Urothelium cell line (cell line): Measurements from ENCODE around the gene CYB561.
A peak's percentile ranks its signal among the peaks of the same experiment; 100 is the strongest.

Source experiments
- DNase-seq: peaks from one replicate; pipeline ENCODE4 v3.0.0; 2011; ENCODE audit warnings: low spot score, mixed read lengths
- FAIRE-seq: peaks from 2 replicates; lab custom pipeline; 2011; peaks lifted over from hg19 to GRCh38; lab: Jason Lieb, UNC

Gene CYB561

GRCh38 chr17:63418540-63418939, 27.6 kb downstream of the CYB561 start:
- DNase-seq (no peak), FAIRE-seq (no peak)

DNA sequence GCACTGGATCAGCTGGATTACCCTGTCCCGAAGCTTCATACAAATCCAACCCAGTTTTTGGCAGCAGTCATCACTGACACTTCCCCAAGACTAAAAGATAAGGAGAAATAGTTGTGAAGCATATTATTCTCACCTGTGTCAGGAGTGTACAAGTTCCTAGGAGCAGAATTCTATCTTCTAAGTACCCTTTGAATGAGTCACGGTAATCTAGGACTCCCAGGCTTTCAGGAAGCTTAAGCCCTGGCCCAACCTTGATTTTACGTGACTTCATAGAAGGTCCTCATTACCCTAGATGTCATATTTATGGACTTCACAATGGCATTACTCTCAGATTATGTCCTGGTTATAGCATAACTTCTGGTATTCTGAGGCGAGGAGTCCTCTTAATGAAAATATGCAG, 31.9 kb downstream of the CYB561 start:
- no peak for DNase-seq
- FAIRE-seq = no peak

DNA sequence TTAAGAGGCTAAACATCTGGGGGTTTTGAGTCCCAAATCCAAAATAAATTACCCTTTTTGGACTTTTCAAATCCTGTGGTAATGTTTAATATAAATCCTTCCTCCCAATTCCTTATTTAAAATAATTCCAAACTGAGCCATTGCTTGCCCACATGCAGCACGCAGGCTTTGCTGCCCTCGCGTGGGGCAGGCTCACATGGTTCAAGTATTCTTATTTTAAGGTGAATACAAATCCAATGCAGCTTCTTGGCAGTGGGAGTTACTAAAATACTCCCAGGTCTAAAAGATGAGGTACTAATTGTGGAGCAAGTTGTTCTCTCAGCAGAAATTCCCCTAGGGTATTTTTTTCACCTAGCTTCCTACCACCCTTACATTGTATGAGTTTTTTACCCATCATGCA, 33.0 kb downstream of the CYB561 start:
- no peak for FAIRE-seq
- DNase-seq = no peak

DNA sequence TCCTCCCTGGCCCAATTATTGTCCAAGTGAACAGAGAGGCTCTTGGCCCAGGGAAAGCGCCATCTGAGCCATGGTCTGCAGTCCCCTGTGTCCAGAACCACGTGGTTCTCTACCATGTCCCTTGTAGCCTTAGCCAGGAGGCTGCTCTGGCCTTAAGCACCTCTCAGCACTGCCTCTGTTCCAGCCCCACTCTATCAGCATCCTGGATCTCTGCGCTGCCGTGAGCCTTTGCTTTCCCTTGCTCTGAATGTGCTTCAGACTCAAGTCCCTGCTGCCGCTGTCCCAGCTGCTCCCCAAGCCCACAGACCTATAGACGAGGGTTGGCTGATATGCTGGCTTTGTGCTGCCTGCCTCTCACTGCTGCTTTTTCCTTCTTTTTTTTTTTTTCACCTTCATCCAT, 33.9 kb downstream of the CYB561 start:
- DNase-seq (no peak), FAIRE-seq (no peak)

DNA sequence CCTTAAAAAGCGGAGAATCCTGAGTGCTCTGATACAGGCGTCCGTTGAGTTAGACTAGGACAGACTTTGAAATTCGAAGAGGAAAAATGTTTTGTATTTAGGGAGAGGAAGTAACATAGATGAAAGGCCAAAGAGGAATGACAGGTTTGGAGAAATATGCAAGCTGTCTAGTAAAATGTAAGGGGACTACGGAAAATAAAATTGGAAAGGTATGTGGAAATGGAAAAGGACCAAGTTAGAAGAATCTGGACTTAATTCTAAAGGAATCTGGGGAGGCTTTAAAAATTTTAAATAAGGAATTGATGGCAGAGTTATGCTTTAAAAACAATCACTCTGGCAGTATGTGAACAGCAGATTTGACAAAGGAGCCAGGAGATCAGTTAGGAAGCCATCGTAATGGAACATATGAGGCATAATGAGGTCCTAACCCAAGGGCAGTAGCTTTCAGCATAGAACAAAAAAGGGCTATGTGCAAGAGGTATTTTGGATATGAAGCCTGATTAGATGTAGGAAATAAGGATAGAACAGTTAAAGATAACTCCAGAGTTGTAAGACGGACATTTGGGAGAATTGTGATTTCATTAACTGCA, 38.3 kb downstream of the CYB561 start:
- no peak for DNase-seq
- no peak for FAIRE-seq

- DNase-seq (peak; percentile 84), FAIRE-seq (peak; percentile 72)
These were observed 39.3 kb downstream of the CYB561 start for GRCh38 chr17:63406689-63407330.

GRCh38 chr17:63405741-63406261, 40.3 kb downstream of the CYB561 start:
- FAIRE-seq (no peak), DNase-seq (peak; percentile 52)

- FAIRE-seq = peak; percentile 5
- no peak for DNase-seq
These were observed 41.1 kb downstream of the CYB561 start for GRCh38 chr17:63405020-63405419.

DNA sequence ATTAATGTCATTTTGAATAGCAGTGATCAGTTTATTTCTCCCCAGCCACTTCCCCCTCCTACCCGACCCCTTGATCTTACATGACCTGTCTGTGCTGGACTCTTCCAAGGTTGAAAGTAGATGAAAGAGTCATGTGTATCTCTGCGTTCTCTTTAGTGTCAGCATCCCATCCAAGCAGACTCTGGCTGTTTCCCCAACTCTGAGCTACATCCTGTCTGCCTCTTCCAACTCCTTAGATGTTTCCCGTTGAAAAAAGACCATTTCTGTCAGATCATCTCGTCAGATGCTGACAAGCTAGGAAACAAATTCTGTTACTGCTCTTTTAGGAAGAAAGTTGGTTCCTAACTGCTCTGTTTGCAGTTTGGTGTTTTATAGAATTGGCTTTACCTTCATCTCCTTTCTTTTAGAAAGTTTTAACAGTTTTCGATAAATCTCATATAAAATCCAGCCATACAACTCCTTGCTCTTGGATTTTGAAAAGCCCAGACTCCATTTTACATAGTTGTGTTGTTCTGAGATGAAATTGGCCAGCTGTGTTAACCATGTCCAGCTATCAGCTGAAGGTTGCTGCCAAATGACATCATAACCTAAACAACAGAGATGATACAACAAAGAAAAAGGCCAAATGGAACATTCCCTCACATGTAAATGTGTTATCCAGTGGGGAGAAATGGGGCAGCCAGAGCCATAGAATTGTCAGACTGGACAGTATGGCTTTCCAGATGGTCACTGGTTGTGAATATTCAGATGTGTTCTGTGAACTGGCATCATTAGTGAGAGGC, 43.5 kb downstream of the CYB561 start:
- DNase-seq (no peak), FAIRE-seq (no peak)

- FAIRE-seq = peak; percentile 78
These were observed 46.2 kb downstream of the CYB561 start for GRCh38 chr17:63399856-63400255.

GRCh38 chr17:63399316-63399715, 46.8 kb downstream of the CYB561 start:
- DNase-seq (no peak), FAIRE-seq (no peak)

More at GRCh38 chr17:63399856-63400255, 46.2 kb downstream of the CYB561 start:
- no peak for DNase-seq

DNA sequence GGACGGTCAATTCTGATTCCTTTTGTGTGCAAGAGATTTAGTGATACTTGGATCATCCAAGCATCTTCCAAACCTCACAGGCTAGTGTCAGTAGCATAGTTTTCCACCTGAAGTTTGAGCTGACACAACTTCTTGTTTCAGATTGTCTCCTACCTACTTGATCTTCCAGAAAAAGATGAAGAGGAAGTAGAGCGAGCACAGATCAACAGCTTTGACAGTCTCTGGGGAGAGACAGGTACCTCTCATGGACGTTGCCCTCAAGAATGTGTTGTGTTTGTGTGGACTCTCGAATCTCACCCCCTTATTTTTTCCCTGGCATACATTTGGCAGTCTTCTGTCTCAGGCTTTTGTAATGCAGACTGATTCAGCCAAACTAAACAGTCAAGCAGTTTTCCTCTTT, 47.4 kb downstream of the CYB561 start:
- no peak for DNase-seq
- FAIRE-seq = no peak

DNA sequence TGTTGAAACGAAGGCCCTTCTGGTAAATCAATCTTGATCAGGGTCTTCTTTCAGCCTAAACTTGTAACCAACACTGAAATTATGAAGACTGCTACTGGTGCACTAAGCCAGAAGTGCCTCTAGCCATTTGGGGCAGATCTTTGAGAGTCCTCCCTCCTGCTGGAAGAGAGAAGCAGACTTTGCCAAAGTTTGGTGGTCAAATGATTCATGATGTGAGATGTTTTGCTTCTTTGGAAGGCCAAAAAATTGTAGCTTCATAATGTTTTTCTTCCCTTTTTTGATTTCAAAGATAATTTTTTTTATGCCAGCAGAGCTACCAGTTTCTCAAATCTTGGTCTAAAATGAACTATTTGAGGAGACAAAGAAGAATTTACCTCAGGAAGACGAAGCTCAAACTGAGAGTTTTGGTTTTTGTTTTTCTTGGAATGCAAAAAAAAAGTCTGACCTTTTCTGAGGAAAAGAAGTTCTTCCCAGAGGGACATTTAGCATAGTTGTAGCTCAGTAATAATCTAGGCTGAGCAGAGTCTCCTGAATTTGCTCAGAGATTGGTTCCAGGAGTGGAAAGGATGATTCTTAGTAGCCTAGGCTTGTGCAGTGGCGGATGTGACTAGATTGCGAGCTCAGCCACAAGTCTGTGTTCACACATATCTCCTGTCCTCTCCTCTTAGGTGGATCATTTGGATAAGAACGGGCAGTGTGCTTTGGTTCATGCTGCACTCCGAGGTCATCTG, 50.9 kb downstream of the CYB561 start:
- FAIRE-seq = no peak

DNA sequence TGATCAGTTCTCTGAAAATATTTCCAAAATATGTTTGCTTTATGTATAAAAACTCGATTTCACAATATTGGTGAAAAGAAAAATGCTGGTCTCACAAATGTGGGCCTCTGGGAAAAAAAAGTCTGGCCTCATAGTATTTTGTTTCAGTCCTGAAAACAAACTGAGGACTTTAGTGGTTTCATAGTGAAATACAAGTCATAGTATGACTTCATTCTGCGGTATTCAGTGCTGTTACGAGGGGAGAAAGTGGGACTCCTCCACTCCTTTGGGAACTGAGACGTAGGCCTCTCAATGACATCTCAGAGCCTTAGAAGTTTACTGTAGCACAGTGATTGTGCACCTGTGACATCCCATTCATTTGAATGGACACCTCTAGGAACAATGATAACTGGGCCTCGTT, 56.0 kb downstream of the CYB561 start:
- DNase-seq (no peak), FAIRE-seq (no peak)

More for the DNA sequence above, 50.9 kb downstream of the CYB561 start:
- DNase-seq = no peak

- FAIRE-seq = no peak
These were observed 58.3 kb downstream of the CYB561 start for GRCh38 chr17:63387656-63388340.

DNA sequence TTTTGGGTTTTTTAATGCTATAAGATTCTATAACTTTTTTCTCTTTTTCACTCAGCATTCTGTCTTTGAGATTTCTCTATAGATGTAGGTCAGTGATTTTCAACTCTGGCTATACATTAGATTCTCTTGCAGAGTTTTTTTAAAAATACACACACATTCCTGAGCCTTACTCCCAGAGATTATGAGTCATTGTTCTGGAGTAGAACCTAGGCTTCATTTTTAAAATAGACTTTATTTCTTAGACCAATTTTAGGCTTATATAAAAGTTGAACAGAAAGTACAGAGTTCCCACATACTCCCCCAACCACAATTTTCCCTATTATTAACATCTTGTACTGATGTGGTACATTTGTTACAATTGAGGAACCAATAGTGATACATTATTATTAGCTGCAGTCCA, 63.3 kb downstream of the CYB561 start:
- FAIRE-seq (no peak), DNase-seq (no peak)

More at GRCh38 chr17:63387656-63388340, 58.3 kb downstream of the CYB561 start:
- DNase-seq = no peak
